SK-N-SH (cell line): ENCODE results near the gene PYGB. TPM values are rescaled to one million over a fixed set of nuclear protein-coding genes. Genes with fewer than 3 reads are reported as not detected.

Experiments
- CTCF ChIA-PET: fragments of 300-600, 350-600 bp; formaldehyde crosslinking; extraction: SDS; loops from one replicate; lab custom pipeline; 2021; lab: Yijun Ruan, JAX
- POLR2A ChIA-PET: fragments of 350-600 bp; sonication (Branson Sonifier 250); formaldehyde crosslinking; extraction: SDS; loops from one replicate; lab custom pipeline; 2020; ENCODE audit warnings: antibody characterized with exemption, inconsistent platforms; lab: Yijun Ruan, JAX
- DNase-seq: peaks from one replicate; pipeline ENCODE4 v3.0.0; 2012
- H2AFZ ChIP-seq: fragments of 200-600 bp; sonication (generic); 2 replicates; pipeline ENCODE4 v1.8.1; 2016; ENCODE audit warnings: antibody characterized with exemption, mild to moderate bottlenecking, low read depth
- H3F3A ChIP-seq: fragments of 200-600 bp; sonication (generic); replicated peaks from 2 replicates; pipeline ENCODE3; 2016; ENCODE audit warnings: antibody characterized with exemption, mild to moderate bottlenecking; ENCODE audit not compliant: insufficient read depth
- H3K27ac ChIP-seq, 2 experiments: fragments of 200-500 bp in 1 of 2; fragments of 200-600 bp in 1 of 2; sonication (Bioruptor generic) in 1 of 2; sonication (generic), shearing (Covaris generic) in 1 of 2; 2 replicates each; pipeline versions ENCODE4 v1.5.1 to v1.6.1; 2014 to 2016; ENCODE audit warnings: low read depth in 2 of 2, inconsistent platforms in 1 of 2, low read length in 1 of 2, mild to moderate bottlenecking in 1 of 2, mixed read lengths in 1 of 2
- H3K27me3 ChIP-seq: fragments of 200-600 bp; sonication (generic), shearing (Covaris generic); 2 replicates; pipeline ENCODE4 v1.6.1; 2016; ENCODE audit warnings: mixed run types; ENCODE audit not compliant: insufficient read depth
- H3K36me3 ChIP-seq, 2 experiments: fragments of 200-500 bp in 1 of 2; fragments of 200-600 bp in 1 of 2; sonication (Bioruptor generic) in 1 of 2; sonication (generic) in 1 of 2; replicated peaks in 1 of 2; 2 replicates each; pipeline versions ENCODE3 to v1.5.1; 2014 to 2016; ENCODE audit warnings: low read length in 1 of 2, mild to moderate bottlenecking in 1 of 2; ENCODE audit not compliant: insufficient read depth in 2 of 2, control insufficient read depth in 1 of 2
- H3K4me1 ChIP-seq, 2 experiments: fragments of 200-500 bp in 1 of 2; fragments of 200-600 bp in 1 of 2; sonication (Bioruptor generic) in 1 of 2; sonication (generic), shearing (Covaris generic) in 1 of 2; 2 replicates each; pipeline versions ENCODE4 v1.5.1 to v1.6.1; 2014 to 2016; ENCODE audit warnings: low read depth in 1 of 2, low read length in 1 of 2, mixed run types in 1 of 2; ENCODE audit not compliant: insufficient read depth in 2 of 2, control insufficient read depth in 1 of 2
- H3K4me2 ChIP-seq: fragments of 200-600 bp; sonication (generic), shearing (Covaris generic); 2 replicates; pipeline ENCODE4 v1.6.1; 2017; ENCODE audit warnings: mixed run types
- H3K4me3 ChIP-seq, 2 experiments: fragments of 200-500 bp in 1 of 2; fragments of 200-600 bp in 1 of 2; sonication (Bioruptor generic) in 1 of 2; sonication (generic), shearing (Covaris generic) in 1 of 2; 2 replicates each; pipeline versions ENCODE4 v1.5.1 to v1.8.1; 2014 to 2016; ENCODE audit warnings: low read depth in 2 of 2, inconsistent platforms in 1 of 2, low read length in 1 of 2, mild to moderate bottlenecking in 1 of 2, mixed read lengths in 1 of 2, moderate library complexity in 1 of 2
- H3K79me2 ChIP-seq: fragments of 200-600 bp; sonication (generic); 2 replicates; pipeline ENCODE4 v1.8.1; 2017; ENCODE audit warnings: mild to moderate bottlenecking; ENCODE audit not compliant: insufficient read depth
- H3K9ac ChIP-seq: fragments of 200-600 bp; sonication (generic); 2 replicates; pipeline ENCODE4 v1.6.1; 2017; ENCODE audit warnings: mixed run types
- H3K9me2 ChIP-seq: fragments of 200-600 bp; sonication (generic); 2 replicates; pipeline ENCODE4 v1.6.1; 2017; ENCODE audit warnings: mixed run types
- H3K9me3 ChIP-seq: fragments of 200-600 bp; sonication (generic); 2 replicates; pipeline ENCODE4 v1.6.1; 2017; ENCODE audit warnings: mixed run types, mild to moderate bottlenecking, moderate library complexity
- H4K20me1 ChIP-seq: fragments of 200-600 bp; sonication (generic); 2 replicates; pipeline ENCODE4 v1.6.1; 2017; ENCODE audit warnings: mild to moderate bottlenecking, mixed run types; ENCODE audit not compliant: insufficient read depth
- CHD2 ChIP-seq: fragments of 150-350 bp; IDR thresholded peaks from 2 replicates; pipeline ENCODE4 v1.6.1; 2018; ENCODE audit warnings: low read length; ENCODE audit not compliant: partially characterized antibody
- ELF1 ChIP-seq: IDR thresholded peaks from 2 replicates; pipeline ENCODE4 v1.4.0; 2012
- EP300 ChIP-seq, 2 experiments: IDR thresholded peaks; 2 replicates each; pipeline versions ENCODE4 v1.4.0 to v1.6.1; 2012; ENCODE audit warnings: borderline replicate concordance in 1 of 2, low read depth in 1 of 2, low read length in 1 of 2
- FOSL2 ChIP-seq: IDR thresholded peaks from 2 replicates; pipeline ENCODE4 v1.4.0; 2012; ENCODE audit warnings: low read depth, mild to moderate bottlenecking, moderate library complexity, borderline replicate concordance
- GABPA ChIP-seq: IDR thresholded peaks from 2 replicates; pipeline ENCODE4 v1.4.0; 2012; ENCODE audit warnings: low read depth, mild to moderate bottlenecking
- GATA2 ChIP-seq: sonication (generic); formaldehyde crosslinking; IDR thresholded peaks from 2 replicates; pipeline ENCODE4 v1.5.0; 2020; ENCODE audit warnings: mild to moderate bottlenecking, missing genetic modification reagents
- MAX ChIP-seq: IDR thresholded peaks from 2 replicates; pipeline ENCODE4 v1.4.0; 2012; ENCODE audit warnings: low read depth
- MXI1 ChIP-seq: IDR thresholded peaks from 2 replicates; pipeline ENCODE4 v1.6.1; 2012; ENCODE audit warnings: mild to moderate bottlenecking, low read depth, low read length, improper control_type of control experiment
- NRF1 ChIP-seq: IDR thresholded peaks from 2 replicates; pipeline ENCODE4 v1.6.1; 2012; ENCODE audit warnings: low read depth, mild to moderate bottlenecking, low read length
- PBX3 ChIP-seq: IDR thresholded peaks from 2 replicates; pipeline ENCODE4; 2012
- POLR2AphosphoS5 ChIP-seq: IDR thresholded peaks from 2 replicates; pipeline ENCODE4 v1.6.1; 2012; ENCODE audit warnings: low read depth, low read length
- RAD21 ChIP-seq: IDR thresholded peaks from 2 replicates; pipeline ENCODE4 v1.6.1; 2012; ENCODE audit warnings: mild to moderate bottlenecking, low read length
- RCOR1 ChIP-seq: fragments of 150-350 bp; IDR thresholded peaks from 2 replicates; pipeline ENCODE4 v1.6.1; 2017; ENCODE audit warnings: antibody characterized with exemption, low read length
- RXRA ChIP-seq: IDR thresholded peaks from 2 replicates; pipeline ENCODE4 v1.4.0; 2012; ENCODE audit warnings: low read depth, mild to moderate bottlenecking, borderline replicate concordance
- SMC3 ChIP-seq: IDR thresholded peaks from 2 replicates; pipeline ENCODE4 v1.6.1; 2012; ENCODE audit warnings: low read depth, low read length, improper control_type of control experiment
- TCF12 ChIP-seq: IDR thresholded peaks from 2 replicates; pipeline ENCODE4 v1.4.0; 2012
- TEAD4 ChIP-seq: IDR thresholded peaks from 2 replicates; pipeline ENCODE4 v1.4.0; 2012; ENCODE audit warnings: mild to moderate bottlenecking, borderline replicate concordance; ENCODE audit not compliant: insufficient read depth
- USF1 ChIP-seq: IDR thresholded peaks from 2 replicates; pipeline ENCODE4 v1.4.0; 2012; ENCODE audit warnings: low read depth, borderline replicate concordance
- USF2 ChIP-seq: fragments of 150-350 bp; IDR thresholded peaks from 2 replicates; pipeline ENCODE4 v1.6.1; 2017; ENCODE audit warnings: antibody characterized with exemption, low read length, low read depth, borderline replicate concordance
- ZBTB33 ChIP-seq: IDR thresholded peaks from 2 replicates; pipeline ENCODE4 v1.4.0; 2012; ENCODE audit warnings: low read depth, borderline replicate concordance
- WGBS: methylation state at CpG from one replicate; pipeline ENCODE4 v1.1.6; 2017; ENCODE audit warnings: low lambda C conversion rate; 5-methylcytosine and 5-hydroxymethylcytosine counted together
- polyA plus RNA-seq, 3 experiments: library from polyadenylated mRNA; depleted of rRNA; stranded (reverse); fragments of >200 nt; gene quantifications; 2 replicates each; pipeline ENCODE4 v1.2.3, GENCODE V29; 2012

The PYGB gene
- polyA plus RNA-seq, 1 of the 3 experiments (the other 2 are of a cell fraction), result 35.8 TPM

GRCh38 chr20:25300496-25301170 lies 52.7 kb downstream of the PYGB start (continued):
- TF ChIP-seq SMC3, result no peak
- no peak for TF ChIP-seq FOSL2
- TF ChIP-seq POLR2AphosphoS5, result no peak
- no peak for TF ChIP-seq MXI1
- TF ChIP-seq TEAD4, result no peak
- TF ChIP-seq NRF1, result no peak
- TF ChIP-seq MAX, result no peak
- no peak for TF ChIP-seq GABPA
- no peak for TF ChIP-seq RXRA

- H3K4me3 ChIP-seq, result no peak overlapping the region
- H2AFZ ChIP-seq, result no peak overlapping the region
- H3F3A ChIP-seq, result peaks cover 7% of the 10 kb centered on the region
- ChIA-PET CTCF (interaction anchor here (2.4 to 3.0 kb wide), 3 partner anchors 8 to 98 kb away, joined by 9 to 32 read pairs (median 11); no protein-coding TSS in a partner anchor), POLR2A (no interaction called here)
- H3K9me3 ChIP-seq, result no peaks in the 10 kb centered on the region
- H3K9me2 ChIP-seq, result no peaks in the 10 kb centered on the region
- TF ChIP-seq USF2 (no peak), NRF1 (no peak), TEAD4 (no peak), USF1 (no peak), TCF12 (no peak), PBX3 (no peak), GABPA (no peak), EP300 (IDR thresholded peaks at IDR 0.05; ENCODE audit: borderline replicate concordance in 1 of 2, low read depth in 1 of 2, low read length in 1 of 2) (no peak), ZBTB33 (no peak), ELF1 (no peak), GATA2 (no peak), CHD2 (no peak), RCOR1 (no peak), RAD21 (no peak)
- TF ChIP-seq, all 33 proteins: peak for 0
- no peak overlapping the region for H3K4me2 ChIP-seq
- no peaks in the 10 kb centered on the region for H3K79me2 ChIP-seq
- H4K20me1 ChIP-seq, result no peaks in the 10 kb centered on the region; the same call in 1 of the 2 replicates
- no peaks in the 10 kb centered on the region for H3K27me3 ChIP-seq
- no peak overlapping the region for H3K9ac ChIP-seq
- 98% methylated on average over 5 of the region's 9 CpGs for WGBS
- no peak overlapping the region for H3K27ac ChIP-seq
- DNase-seq, result no peak
- peaks cover 3% of the 10 kb centered on the region in 2 experiments; a peak in 1 of 4 replicates for H3K4me1 ChIP-seq
- peaks cover 15 to 26% of the 10 kb centered on the region in 2 experiments for H3K36me3 ChIP-seq
These were observed 53.6 kb downstream of the PYGB start for GRCh38 chr20:25301357-25301920.
